Ishikawa (cell line): Measurements from ENCODE around the gene SBNO2.

ENCODE experiments used
- CEBPB ChIP-seq: IDR thresholded peaks from 2 replicates; pipeline ENCODE4 v1.6.1; 2012
- CREB1 ChIP-seq: IDR thresholded peaks from 2 replicates; pipeline ENCODE4 v1.6.1; 2012; ENCODE audit warnings: low read depth
- EGR1 ChIP-seq: IDR thresholded peaks from 2 replicates; pipeline ENCODE4 v1.6.1; 2012
- EP300 ChIP-seq: IDR thresholded peaks from 2 replicates; pipeline ENCODE4 v1.6.1; 2012; ENCODE audit warnings: borderline replicate concordance
- FOXM1 ChIP-seq: IDR thresholded peaks from 2 replicates; pipeline ENCODE4 v1.6.1; 2012; ENCODE audit warnings: low read depth, borderline replicate concordance
- MAX ChIP-seq: IDR thresholded peaks from 2 replicates; pipeline ENCODE4 v1.6.1; 2012
- NFIC ChIP-seq: IDR thresholded peaks from 2 replicates; pipeline ENCODE4 v1.6.1; 2012
- RAD21 ChIP-seq: IDR thresholded peaks from 2 replicates; pipeline ENCODE4 v1.6.1; 2012; ENCODE audit warnings: low read depth
- TAF1 ChIP-seq: IDR thresholded peaks from 2 replicates; pipeline ENCODE4 v1.6.1; 2012; ENCODE audit warnings: low read depth, mild to moderate bottlenecking
- TCF12 ChIP-seq: IDR thresholded peaks from 2 replicates; pipeline ENCODE4 v1.6.1; 2012; ENCODE audit warnings: low read depth
- TEAD4 ChIP-seq: IDR thresholded peaks from 2 replicates; pipeline ENCODE4 v1.6.1; 2012
- USF1 ChIP-seq: IDR thresholded peaks from 2 replicates; pipeline ENCODE4 v1.6.1; 2012
- YY1 ChIP-seq: IDR thresholded peaks from 2 replicates; pipeline ENCODE4 v1.6.1; 2012; ENCODE audit warnings: low read depth
- ZBTB7A ChIP-seq: IDR thresholded peaks from 2 replicates; pipeline ENCODE4 v1.6.1; 2012; ENCODE audit warnings: low read depth

The SBNO2 gene

GRCh38 chr19:1154731-1155351 lies 19.2 kb downstream of the SBNO2 start:
- TF ChIP-seq YY1, result no peak
- peak; percentile 13; the same call in 1 of the 2 replicates for TF ChIP-seq TEAD4
- peak; percentile 70 for TF ChIP-seq NFIC
- TF ChIP-seq ZBTB7A, result peak; percentile 39
- TF ChIP-seq CEBPB, result peak; percentile 98
- no peak for TF ChIP-seq TAF1
- peak; percentile 53 for TF ChIP-seq MAX
- peak; percentile 13; the same call in 1 of the 2 replicates for TF ChIP-seq EP300
- no peak for TF ChIP-seq FOXM1

GRCh38 chr19:1153891-1154730 lies 20.0 kb downstream of the SBNO2 start:
- TF ChIP-seq TCF12, result no peak
- no peak for TF ChIP-seq RAD21
- TF ChIP-seq ZBTB7A, result no peak
- TF ChIP-seq YY1, result no peak
- TF ChIP-seq USF1, result no peak
- no peak for TF ChIP-seq EP300

- TF ChIP-seq TAF1 (no peak), EP300 (no peak), ZBTB7A (no peak), YY1 (no peak), CREB1 (no peak), NFIC (no peak)
Observed at GRCh38 chr19:1151917-1152587, 22.0 kb downstream of the SBNO2 start.

- peak; percentile 44; the same call in 1 of the 2 replicates for TF ChIP-seq USF1
- TF ChIP-seq RAD21, result no peak
Observed at GRCh38 chr19:1151037-1151724, 22.9 kb downstream of the SBNO2 start.

- TF ChIP-seq EP300 (no peak), TCF12 (no peak), YY1 (no peak), EGR1 (no peak), ZBTB7A (no peak), RAD21 (no peak), CREB1 (no peak), FOXM1 (no peak), USF1 (no peak), MAX (no peak), NFIC (no peak)
Observed at GRCh38 chr19:1150333-1151036, 23.6 kb downstream of the SBNO2 start.

- TF ChIP-seq NFIC, result no peak
- TF ChIP-seq EP300, result no peak
- TF ChIP-seq TAF1, result no peak
- TF ChIP-seq FOXM1, result no peak
- no peak for TF ChIP-seq YY1
- no peak for TF ChIP-seq CEBPB
- no peak for TF ChIP-seq RAD21
- no peak for TF ChIP-seq USF1
- no peak for TF ChIP-seq CREB1
Observed at GRCh38 chr19:1149259-1150045, 24.6 kb downstream of the SBNO2 start.
